Measurements from ENCODE around the gene DPP4.

DPP4 gene

GRCh38 chr2:162017233-162017632, 56.8 kb downstream of the DPP4 start:
- DNase-seq (ENCODE audit: low spot score): no peak

GRCh38 chr2:162016080-162016479, 57.9 kb downstream of the DPP4 start:
- DNase-seq (ENCODE audit: low spot score): no peak

- no peak for DNase-seq (ENCODE audit: low spot score)
These were observed 59.3 kb downstream of the DPP4 start for GRCh38 chr2:162014751-162015150.

GRCh38 chr2:162013514-162014475, 60.2 kb downstream of the DPP4 start:
- no peak for DNase-seq (ENCODE audit: low spot score)

- no peak for DNase-seq (ENCODE audit: low spot score)
These were observed 61.4 kb downstream of the DPP4 start for GRCh38 chr2:162012565-162013058.

- DNase-seq (ENCODE audit: low spot score): no peak
These were observed 62.1 kb downstream of the DPP4 start for GRCh38 chr2:162011706-162012564.

- no peak for DNase-seq (ENCODE audit: low spot score)
These were observed 64.5 kb downstream of the DPP4 start for GRCh38 chr2:162009543-162009942.

- DNase-seq (ENCODE audit: low spot score): no peak
These were observed 66.5 kb downstream of the DPP4 start for GRCh38 chr2:162007447-162008040.

GRCh38 chr2:162006337-162006736, 67.7 kb downstream of the DPP4 start:
- no peak for DNase-seq (ENCODE audit: low spot score)

- no peak for DNase-seq (ENCODE audit: low spot score)
These were observed 70.0 kb downstream of the DPP4 start for GRCh38 chr2:162004031-162004430.

GRCh38 chr2:162002623-162003235, 71.3 kb downstream of the DPP4 start:
- no peak for DNase-seq (ENCODE audit: low spot score)

- DNase-seq (ENCODE audit: low spot score): no peak
These were observed 73.6 kb downstream of the DPP4 start for GRCh38 chr2:162000431-162000830.

- DNase-seq (ENCODE audit: low spot score): no peak
These were observed 74.7 kb downstream of the DPP4 start for GRCh38 chr2:161999321-161999720.

- DNase-seq (ENCODE audit: low spot score): no peak
These were observed 75.2 kb downstream of the DPP4 start for GRCh38 chr2:161998857-161999256.

- no peak for DNase-seq (ENCODE audit: low spot score)
These were observed 76.0 kb downstream of the DPP4 start for GRCh38 chr2:161997916-161998471.

- no peak for DNase-seq (ENCODE audit: low spot score)
These were observed 78.4 kb downstream of the DPP4 start for GRCh38 chr2:161995553-161996016.

- DNase-seq (ENCODE audit: low spot score): no peak
These were observed 79.1 kb downstream of the DPP4 start for GRCh38 chr2:161994761-161995520.

GRCh38 chr2:161992531-161992930, 81.5 kb downstream of the DPP4 start:
- DNase-seq (ENCODE audit: low spot score): no peak

- DNase-seq (ENCODE audit: low spot score): no peak
These were observed 82.0 kb downstream of the DPP4 start for GRCh38 chr2:161991991-161992390.

- peak; percentile 50 for DNase-seq (ENCODE audit: low spot score)
These were observed 83.3 kb downstream of the DPP4 start for GRCh38 chr2:161990741-161991140.

GRCh38 chr2:161990036-161990435, 84.0 kb downstream of the DPP4 start:
- no peak for DNase-seq (ENCODE audit: low spot score)

Data from hepatic stellate cell (primary cell).